HepG2 (cell line): ENCODE data around the gene FIGNL1. TPM values are rescaled to one million over a fixed set of nuclear protein-coding genes. Genes with fewer than 3 reads are reported as not detected.

Source experiments
- BCL6 ChIP-seq: IDR thresholded peaks from 2 replicates; pipeline ENCODE4 v1.6.1; 2016; ENCODE audit warnings: missing genetic modification reagents, missing compliant biosample characterization
- DNMT1 ChIP-seq: sonication (generic); formaldehyde crosslinking; IDR thresholded peaks from 2 replicates; pipeline ENCODE4 v1.5.1; 2020; ENCODE audit warnings: mild to moderate bottlenecking, missing genetic modification reagents
- EED ChIP-seq: sonication (generic); formaldehyde crosslinking; IDR thresholded peaks from 2 replicates; pipeline ENCODE4 v1.5.0; 2020; ENCODE audit warnings: mild to moderate bottlenecking, missing genetic modification reagents
- PHF21A ChIP-seq: sonication (generic); formaldehyde crosslinking; IDR thresholded peaks from 2 replicates; pipeline ENCODE4 v1.5.0; 2020; ENCODE audit warnings: mild to moderate bottlenecking, missing genetic modification reagents
- PHF8 ChIP-seq: sonication (generic); formaldehyde crosslinking; IDR thresholded peaks from 2 replicates; pipeline ENCODE4 v1.5.0; 2020; ENCODE audit warnings: missing genetic modification reagents
- TCF12 ChIP-seq, 2 experiments: fragments of 450-650 bp in 1 of 2; sonication (generic) in 1 of 2; formaldehyde crosslinking in 1 of 2; IDR thresholded peaks; 2 replicates each; pipeline versions ENCODE4 v1.6.1 to v1.8.0; 2017 to 2022; ENCODE audit warnings: antibody characterized with exemption in 1 of 2, mild to moderate bottlenecking in 1 of 2, missing genetic modification reagents in 1 of 2, moderate library complexity in 1 of 2
- THAP11 ChIP-seq: IDR thresholded peaks from 2 replicates; pipeline ENCODE4 v1.6.1; 2016; ENCODE audit warnings: missing biosample characterization, missing genetic modification reagents
- ZNF280D ChIP-seq: sonication (generic); formaldehyde crosslinking; IDR thresholded peaks from 2 replicates; pipeline ENCODE4 v1.5.1; 2020; ENCODE audit warnings: mild to moderate bottlenecking, missing genetic modification reagents
- ZNF451 ChIP-seq: sonication (generic); formaldehyde crosslinking; IDR thresholded peaks from 2 replicates; pipeline ENCODE4 v1.5.0; 2020; ENCODE audit warnings: mild to moderate bottlenecking, missing genetic modification reagents
- ZNF768 ChIP-seq: sonication (generic); formaldehyde crosslinking; IDR thresholded peaks from 2 replicates; pipeline ENCODE4 v1.4.0; 2020; ENCODE audit warnings: missing genetic modification reagents
- ZNF788 ChIP-seq: sonication (generic); formaldehyde crosslinking; IDR thresholded peaks from 2 replicates; pipeline ENCODE4 v1.5.0; 2020; ENCODE audit warnings: mild to moderate bottlenecking, missing genetic modification reagents, borderline replicate concordance
- polyA plus RNA-seq, 8 experiments: library from polyadenylated mRNA; depleted of rRNA in 3 of 8; stranded (reverse) in 7 of 8; unstranded in 1 of 8; fragments of >200 nt; fragmentation: Illumina TruSeq in 4 of 8; extraction: Trizol in 4 of 8; gene quantifications; 2 replicates each; pipeline versions ENCODE4 v1.2.1 to v1.2.3, GENCODE V29; 2011 to 2016; ENCODE audit warnings: low read depth in 4 of 8, missing spikeins in 1 of 8, mixed read lengths in 1 of 8; ENCODE audit not compliant: insufficient read depth in 1 of 8
- total RNA-seq, 5 experiments: library from RNA; depleted of rRNA; stranded (reverse); fragments of >200 nt; fragmentation: Illumina TruSeq; extraction: Trizol; gene quantifications; 2 replicates each; pipeline ENCODE4 v1.2.3, GENCODE V29; 2016; ENCODE audit warnings: low read depth in 1 of 5

Gene FIGNL1
- total and polyA plus RNA-seq, 2 of the 13 experiments (the other 11 are each of a cell fraction or from before 2014, with no cell fraction given): 4.0 to 20.9 TPM

GRCh38 chr7:50449881-50450589, at the start of gene FIGNL1 (continued):
- peak; percentile 81 for TF ChIP-seq ZNF451 (CRISPR knock-in tag)
- TF ChIP-seq BCL6 (CRISPR knock-in tag): peak; percentile 31; the same call in 1 of the 2 replicates
- peak; percentile 45; the same call in 1 of the 2 replicates for TF ChIP-seq ZNF768 (CRISPR knock-in tag)
- peak; percentile 41; the same call in 1 of the 2 replicates for TF ChIP-seq EED (CRISPR knock-in tag)
- peak; percentile 83 for TF ChIP-seq PHF8
- TF ChIP-seq ZNF788: peak; percentile 63; the same call in 1 of the 2 replicates
- no peak for TF ChIP-seq ZNF280D
- no peak for TF ChIP-seq TCF12 (IDR thresholded peaks at IDR 0.05)
- TF ChIP-seq TCF12 (CRISPR knock-in tag; IDR thresholded peaks at IDR 0.05): peak; percentile 80; the same call in 1 of the 2 replicates
- TF ChIP-seq THAP11: peak; percentile 91
- peak; percentile 32; the same call in 1 of the 2 replicates for TF ChIP-seq PHF21A (CRISPR knock-in tag)
- peak; percentile 86; the same call in 1 of the 2 replicates for TF ChIP-seq DNMT1 (CRISPR knock-in tag)
- TF ChIP-seq, all 625 proteins: peak for 251
